ENCODE results near the gene PDIA5.
A peak's percentile ranks its signal among the peaks of the same experiment; 100 is the strongest.

The PDIA5 gene

DNA sequence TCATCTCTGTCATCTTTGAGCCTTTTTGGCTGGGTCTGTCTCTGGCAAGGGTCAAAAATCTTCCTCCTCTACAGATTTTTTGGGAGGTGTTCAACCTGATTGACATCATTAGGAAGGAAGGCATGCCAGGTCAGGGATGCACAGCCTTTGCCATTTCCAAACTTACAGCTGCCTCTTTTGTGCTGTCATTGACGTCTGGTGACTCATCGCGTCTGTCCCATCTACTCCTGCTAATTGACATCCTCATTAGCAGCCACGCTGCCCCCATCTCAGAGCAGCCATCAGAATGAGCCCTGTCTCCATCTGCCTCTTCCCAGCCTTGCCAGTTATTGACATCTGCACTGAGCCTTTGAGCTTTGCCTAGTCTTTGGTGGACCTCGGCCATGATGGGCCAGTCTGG is 53.0 kb downstream of the PDIA5 start:
- no peak for DNase-seq (ENCODE audit: low spot score)

DNA sequence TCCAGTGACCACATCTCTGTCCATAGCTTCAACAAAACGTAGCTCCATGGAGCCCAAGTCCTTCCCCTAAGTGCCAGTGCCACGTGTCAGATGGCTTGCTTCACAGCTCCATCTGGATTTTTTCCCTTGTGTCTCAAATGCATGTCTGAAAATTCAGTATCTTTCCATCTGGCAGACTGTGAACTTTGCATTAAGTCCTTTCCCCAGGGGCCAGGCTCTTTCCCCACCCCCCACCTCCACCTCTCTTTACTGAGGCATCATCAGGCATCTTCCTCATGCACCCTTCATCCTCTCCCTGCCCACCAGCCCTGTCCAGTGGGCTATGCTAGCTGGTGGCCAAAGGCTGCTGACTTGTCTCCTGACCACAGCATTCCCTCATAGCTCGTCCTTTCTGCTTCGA is 53.7 kb downstream of the PDIA5 start:
- no peak for DNase-seq (ENCODE audit: low spot score)

DNA sequence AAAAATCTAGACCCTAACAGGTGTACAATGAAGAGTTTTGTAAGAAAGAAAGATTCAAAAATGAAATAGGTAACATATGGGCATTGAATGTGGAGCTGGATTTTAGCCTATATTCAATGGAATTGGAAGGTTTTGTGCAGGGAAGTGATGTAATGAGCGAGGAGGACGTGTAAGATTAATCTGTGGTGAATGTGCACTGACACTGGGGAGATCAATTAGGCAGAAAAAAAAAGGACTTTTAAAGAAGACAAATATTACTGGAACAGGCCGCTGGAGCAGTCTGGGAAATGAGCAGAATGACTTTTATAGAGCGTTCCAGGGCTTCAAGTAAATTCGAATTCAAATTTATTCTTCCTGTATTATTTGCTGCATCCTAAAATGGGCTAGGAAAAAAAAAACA is 55.2 kb downstream of the PDIA5 start:
- DNase-seq (ENCODE audit: low spot score), result no peak

DNA sequence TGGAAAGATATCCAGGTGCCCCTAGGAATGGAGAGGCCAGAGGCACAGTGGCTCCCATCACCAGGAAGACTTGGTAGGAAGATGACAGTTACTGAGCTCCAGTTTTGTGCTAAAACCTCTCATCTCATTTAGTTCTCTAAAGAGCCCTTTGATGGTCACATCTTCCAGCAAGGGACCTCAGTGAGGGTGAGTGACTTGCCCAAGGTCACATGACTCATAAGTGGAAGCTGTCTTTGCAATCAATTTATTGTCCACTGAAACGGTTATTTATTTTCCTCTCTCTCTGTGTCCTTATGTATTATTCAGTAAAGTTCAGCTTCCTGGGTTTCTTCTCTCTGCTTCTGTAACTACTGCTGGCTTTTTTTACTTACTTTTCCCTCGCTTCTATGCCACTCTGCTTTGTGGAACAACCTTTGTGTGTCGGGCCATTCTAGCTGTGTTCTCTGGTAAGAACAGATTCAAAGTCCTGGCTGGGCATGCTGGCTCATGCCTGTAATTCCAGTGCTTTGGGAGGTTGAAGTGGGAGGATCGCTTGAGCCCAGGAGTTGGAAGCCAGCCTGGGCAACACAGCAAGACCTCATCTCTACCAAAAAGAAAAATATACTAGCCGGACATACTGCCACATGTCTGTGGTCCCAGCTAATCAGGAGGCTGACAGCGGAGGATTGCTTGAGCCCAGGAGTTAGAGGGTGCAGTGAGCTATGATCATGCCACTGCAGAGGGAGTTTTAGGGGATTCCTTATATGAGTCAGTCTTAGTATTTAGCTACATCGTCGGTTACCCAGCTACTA is 55.9 kb downstream of the PDIA5 start:
- DNase-seq (ENCODE audit: low spot score), result no peak

DNA sequence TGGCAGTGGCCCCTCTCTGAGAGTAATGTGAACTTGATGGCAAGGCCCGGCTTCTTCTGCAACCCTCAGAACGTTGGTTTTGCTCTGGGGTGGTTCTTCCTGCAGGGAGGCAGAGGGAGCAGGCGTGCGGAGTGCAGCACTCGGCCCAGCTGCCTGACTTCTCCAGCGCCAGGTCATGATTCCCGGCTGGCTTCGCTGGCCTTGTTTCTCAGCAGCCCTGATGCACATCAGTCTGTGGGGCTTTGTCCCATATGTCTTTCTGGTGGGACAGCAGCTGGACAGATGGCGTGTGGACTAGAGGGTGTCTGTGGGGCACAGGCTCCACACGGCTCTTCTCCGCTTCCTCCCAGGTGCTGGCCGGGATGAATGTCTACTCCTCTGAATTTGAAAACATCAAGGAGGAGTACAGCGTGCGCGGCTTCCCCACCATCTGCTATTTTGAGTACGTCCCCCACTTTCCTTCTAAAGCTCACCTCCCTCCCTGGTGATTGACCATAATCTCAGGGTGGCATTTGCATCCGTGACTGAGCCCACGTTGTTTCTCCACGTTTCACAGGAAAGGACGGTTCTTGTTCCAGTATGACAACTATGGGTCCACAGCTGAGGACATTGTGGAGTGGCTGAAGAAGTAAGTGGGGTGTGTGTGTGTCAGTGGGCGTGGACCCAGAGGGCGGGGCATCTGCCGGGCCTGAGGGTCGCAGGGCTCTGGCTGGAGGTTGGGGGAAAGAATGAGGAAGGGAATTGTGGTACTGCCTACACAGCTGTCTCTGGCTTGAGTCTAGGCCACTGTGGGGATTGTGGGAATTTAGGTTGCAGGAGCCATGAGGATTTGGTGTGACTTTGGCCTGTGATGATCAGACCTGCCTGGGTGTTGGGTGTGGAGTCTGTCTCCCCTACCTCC is 57.1 kb downstream of the PDIA5 start:
- no peak for DNase-seq (ENCODE audit: low spot score)

DNA sequence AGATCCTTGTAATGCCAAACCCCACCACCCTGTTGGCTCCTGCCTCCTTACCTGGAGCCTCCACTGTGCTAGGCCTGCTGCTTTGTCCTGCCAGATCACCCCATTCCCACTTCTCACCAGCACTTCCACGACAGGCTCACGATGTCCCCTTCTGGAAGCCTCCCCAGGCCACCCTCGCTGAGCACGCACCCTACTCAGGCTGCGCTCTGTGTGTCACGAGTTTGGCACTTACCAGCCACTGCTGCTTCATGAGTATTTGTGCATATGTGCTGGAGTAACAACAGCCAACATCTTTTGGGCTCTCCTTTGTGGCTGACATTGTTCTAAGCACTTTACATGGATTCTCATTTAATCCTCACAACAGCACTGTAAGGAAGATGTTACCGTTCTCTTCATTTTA is 58.1 kb downstream of the PDIA5 start:
- DNase-seq (ENCODE audit: low spot score), result no peak

DNA sequence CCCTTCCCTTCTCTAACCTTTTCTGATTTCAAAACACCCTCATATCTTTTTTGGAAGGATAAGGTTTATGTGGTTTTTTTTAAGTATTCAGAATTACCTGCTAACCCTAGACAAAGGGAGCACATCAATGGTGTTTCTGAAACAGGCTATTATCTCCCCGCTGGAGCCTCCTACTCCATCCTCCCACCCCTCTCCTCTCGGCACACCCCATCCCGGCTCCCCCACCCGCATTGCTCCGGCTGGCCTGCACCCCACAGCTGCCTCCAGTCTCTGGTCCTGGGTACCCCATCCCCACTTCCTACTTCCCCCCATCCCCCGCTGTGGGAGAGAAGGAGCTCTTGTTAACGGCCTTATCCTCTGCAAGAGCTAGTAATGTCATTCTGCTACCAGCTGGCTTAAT is 59.2 kb downstream of the PDIA5 start:
- DNase-seq (ENCODE audit: low spot score), result peak; percentile 46

DNA sequence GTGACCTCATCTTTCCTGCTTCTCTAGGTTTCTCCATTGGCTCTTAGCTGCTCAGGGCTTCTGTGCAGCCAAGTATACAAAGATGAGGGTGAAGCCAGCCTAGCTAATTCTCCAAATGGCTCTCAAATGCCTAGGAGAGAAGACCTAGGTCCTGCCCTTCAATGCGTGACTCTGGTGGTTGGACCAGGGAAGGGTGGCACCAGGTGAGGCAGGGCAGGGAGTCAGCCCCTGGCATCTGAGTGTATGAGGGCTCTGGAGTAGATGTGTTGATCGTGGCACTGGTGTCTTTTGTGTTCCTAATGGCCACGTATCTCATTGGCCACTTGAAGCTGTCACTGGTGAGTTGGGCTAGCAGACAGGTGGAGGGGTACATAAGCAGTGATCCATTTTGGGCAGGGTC is 59.8 kb downstream of the PDIA5 start:
- no peak for DNase-seq (ENCODE audit: low spot score)

DNA sequence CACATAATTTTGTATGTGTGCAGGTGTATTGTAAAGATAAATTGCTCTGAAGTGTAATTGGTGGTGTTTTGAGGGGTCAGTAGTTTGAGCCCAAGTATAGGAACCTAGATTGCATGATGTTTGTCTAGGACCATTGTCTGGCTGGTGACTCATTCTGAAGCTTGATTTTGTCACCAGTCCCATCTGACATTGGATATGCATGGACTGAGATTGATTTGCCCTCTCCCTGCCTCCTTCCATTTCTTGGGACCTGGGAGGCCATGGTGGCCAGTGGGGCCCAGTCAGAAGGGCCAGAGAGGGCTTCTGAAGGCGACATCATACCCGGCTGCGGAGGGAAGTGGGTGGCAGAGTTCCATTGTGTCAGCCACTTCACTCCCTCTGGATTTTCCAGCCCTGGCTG is 62.3 kb downstream of the PDIA5 start:
- DNase-seq (ENCODE audit: low spot score), result no peak

DNA sequence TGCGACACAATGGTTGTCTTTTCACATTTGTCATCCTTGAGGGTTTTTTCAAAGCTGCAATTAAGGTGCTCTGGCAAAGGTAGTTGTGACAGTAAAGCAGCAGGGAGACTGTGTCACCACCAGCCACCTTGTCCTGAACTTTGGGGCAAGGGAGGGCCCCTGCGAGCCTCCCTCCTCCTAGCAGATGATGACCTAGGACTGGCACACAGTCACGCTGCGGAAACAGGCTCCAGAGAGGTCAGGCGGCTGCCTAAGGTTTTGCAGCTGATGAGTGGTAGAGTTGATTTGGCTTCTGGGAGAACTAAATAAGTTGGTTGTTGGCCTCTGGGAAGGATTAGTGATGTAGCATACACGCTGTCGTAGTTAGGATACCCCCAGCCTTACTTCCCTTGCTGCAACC is 62.7 kb downstream of the PDIA5 start:
- DNase-seq (ENCODE audit: low spot score), result no peak

DNA sequence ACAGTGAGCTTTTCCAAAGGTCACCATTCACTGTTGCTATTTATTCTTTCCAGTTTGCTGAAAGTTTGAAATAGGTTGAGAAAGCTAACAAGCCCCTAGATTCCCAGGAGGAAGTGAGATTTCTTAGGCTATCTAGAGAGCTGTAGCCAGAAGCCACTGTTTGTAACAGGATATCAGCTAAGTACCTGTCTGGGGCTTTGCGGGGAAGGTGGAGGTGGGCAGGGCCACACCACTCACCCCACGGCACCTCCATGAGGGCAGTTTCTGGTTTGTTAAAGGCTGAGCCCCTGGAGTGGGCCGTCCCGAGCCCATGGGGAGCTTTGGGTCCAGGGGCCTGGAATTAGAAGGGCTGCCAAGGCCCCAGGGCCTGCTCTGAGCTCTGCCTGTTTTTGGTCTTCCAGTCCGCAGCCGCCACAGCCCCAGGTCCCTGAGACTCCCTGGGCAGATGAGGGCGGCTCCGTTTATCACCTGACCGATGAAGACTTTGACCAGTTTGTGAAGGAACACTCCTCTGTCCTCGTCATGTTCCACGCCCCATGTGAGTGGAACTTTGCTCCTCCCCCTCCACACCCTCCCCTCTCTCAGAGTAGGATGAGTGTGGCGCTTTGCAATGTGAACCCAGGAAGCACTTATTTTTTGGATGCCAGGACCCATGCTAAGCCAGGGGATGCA is 63.4 kb downstream of the PDIA5 start:
- no peak for DNase-seq (ENCODE audit: low spot score)

DNA sequence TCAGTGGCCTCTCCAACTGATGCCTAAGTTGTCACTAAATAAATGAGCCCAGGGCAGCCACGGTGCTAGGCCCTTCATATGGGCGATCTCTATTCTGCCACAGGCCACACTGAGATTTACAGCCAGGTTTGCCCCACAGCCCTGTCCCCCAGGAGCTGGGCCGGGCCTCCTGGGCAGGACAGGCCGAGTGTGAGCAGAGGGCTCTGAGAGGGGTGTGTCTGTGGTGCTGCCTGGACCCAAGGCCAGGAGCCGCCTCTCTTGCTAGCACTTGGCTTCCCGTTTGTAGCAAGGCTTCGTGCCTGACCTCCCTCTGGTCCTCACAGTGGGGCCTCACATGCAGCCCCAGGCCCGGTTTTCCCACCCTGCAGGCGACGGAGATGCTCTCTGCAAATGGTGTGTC is 67.8 kb downstream of the PDIA5 start:
- DNase-seq (ENCODE audit: low spot score), result no peak

DNA sequence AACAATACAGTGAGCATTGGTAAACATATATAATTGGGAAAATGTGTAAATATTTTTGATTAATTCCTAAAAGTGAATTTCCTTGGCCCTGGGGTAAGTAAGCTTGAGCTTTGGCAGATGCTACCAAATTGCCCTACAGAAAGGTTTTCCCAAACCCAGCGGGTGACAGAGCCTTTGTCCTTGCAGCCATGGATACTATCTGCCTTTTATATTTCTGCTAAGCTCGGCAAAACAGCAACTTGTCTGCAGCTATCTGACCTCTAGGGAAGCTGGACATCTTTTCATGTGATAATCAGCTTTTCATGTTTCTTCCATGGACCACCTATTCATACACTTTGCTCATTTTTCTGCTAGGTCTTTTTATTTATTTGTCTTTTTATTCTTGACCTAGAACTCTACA is 70.2 kb downstream of the PDIA5 start:
- no peak for DNase-seq (ENCODE audit: low spot score)

DNA sequence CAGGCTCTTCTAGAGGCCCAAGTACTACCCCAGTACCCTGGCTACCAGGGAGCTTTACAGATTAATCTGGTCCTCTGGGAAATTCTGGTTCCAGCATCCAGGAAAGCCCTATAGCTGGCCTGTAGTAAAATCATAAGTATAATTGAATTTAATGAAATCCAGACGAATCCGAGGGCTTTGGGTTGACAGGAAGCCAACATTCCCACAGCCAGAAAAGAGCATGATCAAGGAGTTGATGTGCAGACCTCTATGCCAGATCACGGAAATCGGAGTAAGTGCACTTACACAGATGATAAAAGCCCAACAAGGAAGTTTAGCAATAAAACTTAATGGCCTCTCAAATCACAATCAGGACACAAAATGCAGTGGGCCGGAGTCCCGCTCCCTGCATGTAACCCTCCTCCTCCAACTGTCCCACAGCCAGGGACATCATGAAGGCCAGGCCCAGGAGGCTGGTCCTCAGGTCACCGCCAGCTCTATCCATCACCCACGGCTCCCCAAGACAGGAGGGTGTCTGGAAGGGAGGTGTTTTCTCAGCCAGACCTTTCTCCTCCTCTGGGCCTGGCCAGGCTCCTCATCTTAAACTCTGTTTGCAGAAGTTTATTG is 72.1 kb downstream of the PDIA5 start:
- no peak for DNase-seq (ENCODE audit: low spot score)

DNA sequence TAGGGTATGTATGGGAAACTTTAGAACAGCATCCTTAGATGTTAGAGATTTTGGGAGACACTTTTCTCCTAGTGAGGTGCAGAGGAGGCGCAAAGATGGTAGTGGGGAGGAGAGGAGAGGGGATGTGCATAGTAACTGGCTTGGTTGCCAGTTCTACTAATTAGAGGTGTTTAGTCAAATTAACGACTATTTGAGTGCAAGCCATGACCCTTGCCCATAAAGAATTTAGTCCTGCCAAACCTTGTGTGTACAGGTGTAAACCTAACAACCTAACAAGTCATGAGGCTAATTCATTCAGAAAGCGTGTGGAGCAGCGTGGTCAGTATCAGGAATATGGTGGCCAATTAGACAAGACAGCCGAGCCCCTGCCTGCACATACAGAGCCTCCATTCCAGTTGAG is 72.7 kb downstream of the PDIA5 start:
- DNase-seq (ENCODE audit: low spot score), result no peak

DNA sequence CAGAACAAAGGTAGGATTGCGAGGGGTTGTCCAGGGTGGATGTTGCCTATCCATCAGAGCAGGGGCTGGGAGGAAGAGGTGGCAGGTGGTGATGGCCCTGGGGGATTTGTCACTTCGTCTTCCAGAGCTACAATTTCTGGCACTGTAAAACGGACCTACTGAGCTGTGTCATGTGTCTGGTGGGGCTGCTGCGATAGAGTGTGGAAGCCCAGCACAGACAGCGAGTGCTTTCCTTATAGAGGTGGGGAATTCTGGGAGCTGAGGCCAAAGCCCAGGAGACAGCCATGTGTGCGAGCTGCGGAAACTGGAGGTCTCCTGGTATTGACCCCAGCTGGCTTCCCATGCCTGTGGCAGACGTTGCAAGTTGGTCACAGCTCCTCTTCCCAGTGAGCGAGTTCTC is 73.7 kb downstream of the PDIA5 start:
- DNase-seq (ENCODE audit: low spot score), result no peak

DNA sequence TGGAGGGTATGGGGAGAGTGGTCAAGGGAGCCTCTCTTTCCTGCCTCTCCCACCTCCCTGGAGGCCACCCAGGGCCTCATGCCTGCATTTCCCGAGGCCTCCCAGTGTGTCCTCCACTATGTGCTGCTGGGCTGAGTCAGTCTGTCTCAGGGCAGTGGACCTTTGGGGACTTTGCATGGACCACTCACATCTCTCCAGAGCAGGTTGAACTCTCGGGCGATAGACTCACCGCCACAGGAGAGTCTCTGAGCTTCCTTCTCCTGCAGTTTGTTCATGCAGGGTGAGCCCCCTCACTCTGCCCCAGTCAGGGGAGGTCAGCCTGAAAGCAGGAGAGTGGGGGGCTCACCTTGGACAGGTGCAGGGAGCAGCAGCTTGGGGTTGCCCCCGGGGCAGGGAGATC is 74.5 kb downstream of the PDIA5 start:
- no peak for DNase-seq (ENCODE audit: low spot score)

DNA sequence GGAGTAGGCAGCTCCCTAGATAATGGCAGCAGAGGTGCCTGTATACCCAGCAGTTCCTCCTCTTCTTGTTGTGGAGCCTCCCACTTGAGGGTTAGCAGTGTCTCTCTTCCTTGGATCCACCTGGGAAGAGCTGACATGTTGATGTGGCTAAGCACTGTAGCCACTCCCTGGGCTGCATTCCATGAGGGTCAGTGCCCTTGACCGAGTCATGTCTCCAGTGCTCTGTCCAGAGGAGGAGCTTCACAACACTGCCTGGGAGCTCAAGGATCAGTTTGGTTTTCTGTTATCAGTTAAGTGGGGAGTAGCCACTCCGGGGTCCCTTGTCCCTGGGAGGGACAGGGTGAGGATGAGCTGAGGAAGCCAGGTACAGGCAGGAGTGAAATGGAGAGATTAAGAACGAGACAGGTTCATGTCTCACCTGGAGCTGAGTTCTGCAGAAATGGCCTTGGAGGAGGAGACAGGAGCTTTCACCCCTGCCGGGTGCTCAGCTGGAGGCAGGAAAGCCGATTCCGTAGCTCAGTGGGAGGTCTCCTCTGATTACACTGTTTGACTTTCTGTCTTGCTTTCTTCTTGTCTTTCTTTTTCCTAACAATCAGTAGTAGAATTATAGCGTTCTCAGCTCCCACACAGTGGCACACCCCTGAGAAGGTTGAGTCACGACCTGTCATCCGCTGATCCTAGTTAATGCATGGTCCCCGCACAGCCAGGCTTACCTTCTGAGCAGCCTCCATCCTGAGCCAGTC is 77.0 kb downstream of the PDIA5 start:
- DNase-seq (ENCODE audit: low spot score), result peak; percentile 72

DNA sequence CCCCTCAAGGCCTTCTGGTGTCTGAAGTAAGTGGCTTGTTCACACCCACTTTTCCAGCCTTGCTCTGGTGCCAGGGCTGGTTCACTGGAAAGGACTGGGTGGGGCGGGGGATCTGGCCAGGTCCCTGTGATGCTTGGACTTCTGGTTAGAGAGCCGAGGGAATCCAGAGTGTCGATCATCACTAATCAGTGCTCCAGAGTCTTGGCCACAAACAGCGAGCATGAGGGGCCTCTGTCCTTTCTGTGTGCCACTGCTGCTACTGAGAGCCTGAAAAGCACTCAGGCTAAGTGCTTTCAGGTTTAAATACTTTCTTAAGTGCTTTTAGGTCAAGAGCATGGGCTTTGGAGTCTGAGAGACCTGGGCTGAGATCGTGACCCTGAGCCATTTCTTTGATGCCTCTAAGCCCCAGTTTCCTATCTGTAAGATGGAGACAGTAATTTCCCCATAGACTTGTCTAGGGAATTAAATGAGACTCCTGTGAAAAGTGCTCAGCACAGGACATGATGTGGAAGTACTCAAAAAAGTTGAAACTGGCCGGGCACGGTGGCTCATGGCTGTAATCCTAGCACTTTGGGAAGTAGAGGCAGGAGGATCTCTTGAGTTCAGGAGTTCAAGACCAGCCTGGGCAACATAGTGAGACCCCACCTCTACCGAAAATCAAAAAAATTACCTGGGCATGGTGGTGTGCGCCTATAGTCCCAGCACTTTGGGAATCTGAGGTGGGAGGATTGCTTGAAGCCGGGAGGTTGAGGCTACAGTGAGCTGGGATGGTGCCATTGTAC is 81.1 kb downstream of the PDIA5 start:
- DNase-seq (ENCODE audit: low spot score), result no peak

DNA sequence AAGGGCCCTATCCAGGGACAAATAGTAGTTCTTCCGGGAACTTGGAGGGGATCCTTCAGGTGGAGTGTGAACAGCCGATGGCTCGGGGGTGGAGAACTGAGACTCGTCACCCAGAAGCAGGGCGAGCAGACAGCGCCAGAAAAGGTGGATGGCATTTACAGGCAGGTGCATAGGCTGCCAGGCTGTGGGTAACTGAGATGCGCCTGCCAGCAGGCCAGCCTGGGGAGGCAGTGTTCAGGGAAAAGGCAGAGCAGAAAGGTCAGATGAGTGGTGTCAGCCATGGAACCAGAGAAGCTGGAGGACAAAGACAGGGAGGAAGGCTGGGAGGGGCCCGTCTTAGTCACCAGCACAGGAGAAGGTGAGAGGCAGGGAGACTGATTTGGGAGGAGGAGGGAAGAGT is 81.9 kb downstream of the PDIA5 start:
- no peak for DNase-seq (ENCODE audit: low spot score)

DNA sequence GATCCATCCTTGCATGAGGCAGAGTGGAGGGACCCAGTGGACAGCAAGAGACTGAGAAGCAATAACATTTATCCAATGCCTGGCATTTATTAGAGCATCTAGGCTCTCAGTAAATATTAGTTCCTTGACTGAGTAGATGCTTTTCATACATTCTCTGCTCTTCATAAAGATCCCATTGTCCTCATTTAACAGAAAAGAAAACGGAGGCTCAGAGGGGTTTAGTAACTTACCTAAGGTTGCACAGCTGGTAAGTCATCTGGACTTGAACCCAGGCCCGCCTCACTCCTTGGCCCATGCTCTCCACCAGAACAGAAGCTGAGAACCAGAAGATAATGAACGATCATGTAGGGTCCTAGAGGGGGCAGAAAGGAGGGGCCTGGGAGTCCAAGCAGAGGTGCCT is 82.7 kb downstream of the PDIA5 start:
- DNase-seq (ENCODE audit: low spot score), result no peak

Measured in putamen (tissue), 1 donor.